SK-N-SH treated with all-trans-retinoic acid at 6 μM for 48 hours (cell line): ENCODE measurements around the gene MARF1.
"Not testable (repeated sequence)": the region's sequence is repeated elsewhere in the genome, so short reads cannot be mapped to it uniquely, and the experiment has no call there.

Experiments
- ATAC-seq: fragments of 200-7000 bp; cut with Tn5 transposase; 3 replicates; pipeline ENCODE4 v1.9.1; 2020; ENCODE audit warnings: mild to moderate bottlenecking, moderate library complexity
- ARNTL ChIP-seq: fragments of 450-650 bp; formaldehyde crosslinking; IDR thresholded peaks from 2 replicates; pipeline ENCODE4 v1.5.0; 2020; ENCODE audit warnings: low read depth, mild to moderate bottlenecking, moderate library complexity, borderline replicate concordance
- BACH2 ChIP-seq: fragments of 250-450 bp; sonication (Bioruptor Pico); IDR thresholded peaks from 2 replicates; pipeline ENCODE4 v1.9.0; 2021; ENCODE audit warnings: mild to moderate bottlenecking, borderline replicate concordance
- CSDC2 ChIP-seq: fragments of 250-450 bp; sonication (Bioruptor Pico); IDR thresholded peaks from 2 replicates; pipeline ENCODE4 v1.5.0; 2020; ENCODE audit warnings: mild to moderate bottlenecking, moderate library complexity
- ESRRG ChIP-seq: fragments of 250-450 bp; sonication (Bioruptor Pico); IDR thresholded peaks from 2 replicates; pipeline ENCODE4 v1.6.1; 2021; ENCODE audit warnings: mild to moderate bottlenecking
- GLIS3 ChIP-seq: fragments of 250-450 bp; sonication (Bioruptor Pico); IDR thresholded peaks from 2 replicates; pipeline ENCODE4 v1.5.0; 2020; ENCODE audit warnings: mild to moderate bottlenecking, moderate library complexity
- ISL1 ChIP-seq: fragments of 250-450 bp; sonication (Bioruptor Pico); IDR thresholded peaks from 2 replicates; pipeline ENCODE4 v2.1.2; 2022; ENCODE audit warnings: mild to moderate bottlenecking, moderate library complexity
- OSR1 ChIP-seq: fragments of 250-450 bp; sonication (Bioruptor Pico); IDR thresholded peaks from 2 replicates; pipeline ENCODE4 v1.8.0; 2022; ENCODE audit warnings: moderate library complexity, mild to moderate bottlenecking, inconsistent platforms
- RARB ChIP-seq: fragments of 250-450 bp; sonication (Bioruptor Pico); IDR thresholded peaks from 2 replicates; pipeline ENCODE4 v1.8.0; 2021; ENCODE audit warnings: mild to moderate bottlenecking, moderate library complexity
- SNAI2 ChIP-seq: fragments of 250-450 bp; sonication (Bioruptor Pico); IDR thresholded peaks from 2 replicates; pipeline ENCODE4 v1.5.0; 2020; ENCODE audit warnings: mild to moderate bottlenecking, moderate library complexity
- TCF4 ChIP-seq: fragments of 250-450 bp; sonication (Bioruptor Pico); IDR thresholded peaks from 2 replicates; pipeline ENCODE4 v1.8.0; 2021; ENCODE audit warnings: mild to moderate bottlenecking, moderate library complexity, borderline replicate concordance
- TOX ChIP-seq: fragments of 250-450 bp; sonication (Bioruptor Pico); IDR thresholded peaks from 2 replicates; pipeline ENCODE4 v1.8.0; 2021; ENCODE audit warnings: mild to moderate bottlenecking, moderate library complexity, borderline replicate concordance
- ZC3H10 ChIP-seq: fragments of 250-450 bp; sonication (Bioruptor Pico); IDR thresholded peaks from 2 replicates; pipeline ENCODE4 v1.5.1; 2021; ENCODE audit warnings: mild to moderate bottlenecking, moderate library complexity
- ZFP3 ChIP-seq: fragments of 250-450 bp; sonication (Bioruptor Pico); IDR thresholded peaks from 2 replicates; pipeline ENCODE4 v1.5.0; 2020; ENCODE audit warnings: mild to moderate bottlenecking, moderate library complexity
- ZFP30 ChIP-seq: fragments of 450-650 bp; formaldehyde crosslinking; IDR thresholded peaks from 2 replicates; pipeline ENCODE4 v1.5.0; 2022; ENCODE audit warnings: mild to moderate bottlenecking, moderate library complexity
- ZNF565 ChIP-seq: fragments of 450-650 bp; formaldehyde crosslinking; conservative IDR thresholded peaks from 2 replicates; pipeline ENCODE4 v1.5.0; 2020; ENCODE audit warnings: low read depth, mild to moderate bottlenecking, moderate library complexity
- ZNF70 ChIP-seq: fragments of 450-650 bp; formaldehyde crosslinking; IDR thresholded peaks from 2 replicates; pipeline ENCODE4 v1.5.0; 2020; ENCODE audit warnings: mild to moderate bottlenecking, moderate library complexity
- ZNF8 ChIP-seq: fragments of 450-650 bp; formaldehyde crosslinking; IDR thresholded peaks from 2 replicates; pipeline ENCODE4 v1.5.0; 2020; ENCODE audit warnings: mild to moderate bottlenecking, moderate library complexity
- TF ChIP-seq, protein P1 (sequence below): fragments of 250-450 bp; sonication (Bioruptor Pico); IDR thresholded peaks from 2 replicates; pipeline ENCODE4 v1.5.1; 2021; ENCODE audit warnings: mild to moderate bottlenecking, moderate library complexity
- TF ChIP-seq, protein P2 (sequence below): fragments of 250-450 bp; sonication (Bioruptor Pico); IDR thresholded peaks from 2 replicates; pipeline ENCODE4 v1.8.0; 2021; ENCODE audit warnings: low read depth, mild to moderate bottlenecking, moderate library complexity, borderline replicate concordance
- TF ChIP-seq, protein P3 (sequence below): fragments of 250-450 bp; sonication (Bioruptor Pico); IDR thresholded peaks from 2 replicates; pipeline ENCODE4 v1.5.1; 2020; ENCODE audit warnings: low read depth, mild to moderate bottlenecking, moderate library complexity
- TF ChIP-seq, protein P4 (sequence below): fragments of 250-450 bp; sonication (Bioruptor Pico); IDR thresholded peaks from 2 replicates; pipeline ENCODE4 v1.8.0; 2020; ENCODE audit warnings: mild to moderate bottlenecking, moderate library complexity, borderline replicate concordance
- TF ChIP-seq, protein P5 (sequence below): fragments of 250-450 bp; sonication (Bioruptor Pico); IDR thresholded peaks from 2 replicates; pipeline ENCODE4 v1.5.0; 2020; ENCODE audit warnings: mild to moderate bottlenecking, moderate library complexity

Gene MARF1

DNA sequence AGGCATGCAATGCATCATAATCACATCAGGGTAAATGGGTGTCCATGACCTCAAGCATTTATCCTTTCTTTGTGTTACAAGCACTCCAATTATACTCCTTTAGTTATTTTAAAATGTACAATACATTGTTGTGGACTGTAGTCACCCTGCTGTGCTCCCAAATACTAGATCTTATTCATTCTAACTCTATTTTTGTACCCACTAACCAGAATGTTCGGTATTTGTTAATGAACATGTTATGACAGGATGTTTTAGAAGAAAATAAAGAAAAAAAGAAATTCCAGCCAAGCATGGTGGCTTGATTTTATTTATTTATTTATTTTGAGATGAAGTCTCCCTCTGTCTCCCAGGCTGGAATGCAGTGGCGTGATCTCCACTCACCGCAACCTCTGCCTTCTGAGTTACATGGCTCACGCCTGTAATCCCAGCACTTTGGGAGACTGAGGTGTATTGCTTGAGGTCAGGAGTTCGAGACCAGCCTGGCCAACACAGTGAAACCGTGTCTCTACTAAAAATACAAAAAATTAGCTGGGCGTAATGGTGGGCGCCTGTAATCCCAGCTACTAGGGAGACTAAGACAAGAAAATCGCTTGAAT is 5.3 kb upstream of the MARF1 start:
- ATAC-seq, result no peak
- TF ChIP-seq TOX (CRISPR knock-in tag) (no peak), OSR1 (no peak), ZFP3 (no peak), ZNF8 (CRISPR knock-in tag) (no peak), ARNTL (no peak), ZC3H10 (no peak), SNAI2 (CRISPR knock-in tag) (no peak), ZNF565 (CRISPR knock-in tag) (no peak), CSDC2 (CRISPR knock-in tag) (no peak), ZFP30 (CRISPR knock-in tag) (no peak), ISL1 (no peak), ZNF70 (CRISPR knock-in tag) (no peak), GLIS3 (CRISPR knock-in tag) (no peak), RARB (CRISPR knock-in tag) (no peak)
- TF ChIP-seq, protein P1, sequence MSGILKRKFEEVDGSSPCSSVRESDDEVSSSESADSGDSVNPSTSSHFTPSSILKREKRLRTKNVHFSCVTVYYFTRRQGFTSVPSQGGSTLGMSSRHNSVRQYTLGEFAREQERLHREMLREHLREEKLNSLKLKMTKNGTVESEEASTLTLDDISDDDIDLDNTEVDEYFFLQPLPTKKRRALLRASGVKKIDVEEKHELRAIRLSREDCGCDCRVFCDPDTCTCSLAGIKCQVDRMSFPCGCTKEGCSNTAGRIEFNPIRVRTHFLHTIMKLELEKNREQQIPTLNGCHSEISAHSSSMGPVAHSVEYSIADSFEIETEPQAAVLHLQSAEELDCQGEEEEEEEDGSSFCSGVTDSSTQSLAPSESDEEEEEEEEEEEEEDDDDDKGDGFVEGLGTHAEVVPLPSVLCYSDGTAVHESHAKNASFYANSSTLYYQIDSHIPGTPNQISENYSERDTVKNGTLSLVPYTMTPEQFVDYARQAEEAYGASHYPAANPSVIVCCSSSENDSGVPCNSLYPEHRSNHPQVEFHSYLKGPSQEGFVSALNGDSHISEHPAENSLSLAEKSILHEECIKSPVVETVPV (CRISPR knock-in tag), result no peak
- TF ChIP-seq, protein P2, sequence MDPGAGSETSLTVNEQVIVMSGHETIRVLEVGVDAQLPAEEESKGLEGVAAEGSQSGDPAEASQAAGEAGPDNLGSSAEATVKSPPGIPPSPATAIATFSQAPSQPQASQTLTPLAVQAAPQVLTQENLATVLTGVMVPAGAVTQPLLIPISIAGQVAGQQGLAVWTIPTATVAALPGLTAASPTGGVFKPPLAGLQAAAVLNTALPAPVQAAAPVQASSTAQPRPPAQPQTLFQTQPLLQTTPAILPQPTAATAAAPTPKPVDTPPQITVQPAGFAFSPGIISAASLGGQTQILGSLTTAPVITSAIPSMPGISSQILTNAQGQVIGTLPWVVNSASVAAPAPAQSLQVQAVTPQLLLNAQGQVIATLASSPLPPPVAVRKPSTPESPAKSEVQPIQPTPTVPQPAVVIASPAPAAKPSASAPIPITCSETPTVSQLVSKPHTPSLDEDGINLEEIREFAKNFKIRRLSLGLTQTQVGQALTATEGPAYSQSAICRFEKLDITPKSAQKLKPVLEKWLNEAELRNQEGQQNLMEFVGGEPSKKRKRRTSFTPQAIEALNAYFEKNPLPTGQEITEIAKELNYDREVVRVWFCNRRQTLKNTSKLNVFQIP (CRISPR knock-in tag), result no peak
- TF ChIP-seq, protein P3, sequence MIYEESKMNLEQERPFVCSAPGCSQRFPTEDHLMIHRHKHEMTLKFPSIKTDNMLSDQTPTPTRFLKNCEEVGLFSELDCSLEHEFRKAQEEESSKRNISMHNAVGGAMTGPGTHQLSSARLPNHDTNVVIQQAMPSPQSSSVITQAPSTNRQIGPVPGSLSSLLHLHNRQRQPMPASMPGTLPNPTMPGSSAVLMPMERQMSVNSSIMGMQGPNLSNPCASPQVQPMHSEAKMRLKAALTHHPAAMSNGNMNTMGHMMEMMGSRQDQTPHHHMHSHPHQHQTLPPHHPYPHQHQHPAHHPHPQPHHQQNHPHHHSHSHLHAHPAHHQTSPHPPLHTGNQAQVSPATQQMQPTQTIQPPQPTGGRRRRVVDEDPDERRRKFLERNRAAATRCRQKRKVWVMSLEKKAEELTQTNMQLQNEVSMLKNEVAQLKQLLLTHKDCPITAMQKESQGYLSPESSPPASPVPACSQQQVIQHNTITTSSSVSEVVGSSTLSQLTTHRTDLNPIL (CRISPR knock-in tag), result no peak
- TF ChIP-seq, protein P4, sequence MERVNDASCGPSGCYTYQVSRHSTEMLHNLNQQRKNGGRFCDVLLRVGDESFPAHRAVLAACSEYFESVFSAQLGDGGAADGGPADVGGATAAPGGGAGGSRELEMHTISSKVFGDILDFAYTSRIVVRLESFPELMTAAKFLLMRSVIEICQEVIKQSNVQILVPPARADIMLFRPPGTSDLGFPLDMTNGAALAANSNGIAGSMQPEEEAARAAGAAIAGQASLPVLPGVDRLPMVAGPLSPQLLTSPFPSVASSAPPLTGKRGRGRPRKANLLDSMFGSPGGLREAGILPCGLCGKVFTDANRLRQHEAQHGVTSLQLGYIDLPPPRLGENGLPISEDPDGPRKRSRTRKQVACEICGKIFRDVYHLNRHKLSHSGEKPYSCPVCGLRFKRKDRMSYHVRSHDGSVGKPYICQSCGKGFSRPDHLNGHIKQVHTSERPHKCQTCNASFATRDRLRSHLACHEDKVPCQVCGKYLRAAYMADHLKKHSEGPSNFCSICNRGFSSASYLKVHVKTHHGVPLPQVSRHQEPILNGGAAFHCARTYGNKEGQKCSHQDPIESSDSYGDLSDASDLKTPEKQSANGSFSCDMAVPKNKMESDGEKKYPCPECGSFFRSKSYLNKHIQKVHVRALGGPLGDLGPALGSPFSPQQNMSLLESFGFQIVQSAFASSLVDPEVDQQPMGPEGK (CRISPR knock-in tag), result no peak

DNA sequence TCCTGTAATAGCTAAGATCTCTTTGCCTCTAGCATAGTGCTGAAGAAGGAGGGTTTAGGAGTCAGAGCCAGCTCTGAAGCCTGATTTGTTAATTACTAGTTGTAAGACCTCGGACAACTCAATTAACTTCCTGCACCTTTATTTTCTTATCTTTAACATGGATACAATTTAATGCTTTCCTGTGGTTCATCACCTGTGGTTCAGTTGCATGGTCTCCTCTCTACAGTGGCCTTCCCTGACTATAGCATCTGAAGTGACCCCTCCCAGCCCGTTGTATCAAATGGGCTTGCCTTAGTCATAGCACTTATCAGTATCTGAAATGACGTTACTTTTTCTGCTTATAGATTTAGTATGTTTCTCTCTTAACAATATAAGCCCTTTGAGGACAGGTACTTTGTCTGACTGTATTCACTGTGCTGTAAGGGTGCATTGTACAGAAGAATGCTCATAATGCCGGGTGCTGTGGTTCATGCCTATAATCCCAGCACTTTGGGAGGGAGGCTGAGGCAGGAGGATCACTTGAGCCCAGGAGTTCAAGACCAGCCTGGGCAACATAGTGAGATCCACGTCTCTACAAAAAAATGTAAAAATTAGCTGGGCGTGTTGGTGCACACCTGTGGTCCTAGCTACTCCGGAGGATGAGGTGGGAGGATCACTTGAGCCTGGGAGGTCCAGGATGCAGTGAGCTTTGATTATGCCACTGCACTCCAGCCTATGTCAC is 4.5 kb upstream of the MARF1 start:
- TF ChIP-seq, protein P3 (CRISPR knock-in tag), result no peak
- TF ChIP-seq ESRRG (CRISPR knock-in tag) (no peak), TCF4 (no peak), ZC3H10 (no peak), ZNF70 (CRISPR knock-in tag) (no peak), ZFP30 (CRISPR knock-in tag) (no peak), ZFP3 (no peak), ARNTL (no peak), TOX (CRISPR knock-in tag) (no peak), SNAI2 (CRISPR knock-in tag) (no peak), ISL1 (no peak), OSR1 (no peak), BACH2 (CRISPR knock-in tag) (no peak), ZNF8 (CRISPR knock-in tag) (no peak), CSDC2 (CRISPR knock-in tag) (no peak), GLIS3 (CRISPR knock-in tag) (no peak), RARB (CRISPR knock-in tag) (no peak)
- TF ChIP-seq, protein P1 (CRISPR knock-in tag), result no peak
- TF ChIP-seq, protein P4 (CRISPR knock-in tag), result no peak
- TF ChIP-seq, protein P5, sequence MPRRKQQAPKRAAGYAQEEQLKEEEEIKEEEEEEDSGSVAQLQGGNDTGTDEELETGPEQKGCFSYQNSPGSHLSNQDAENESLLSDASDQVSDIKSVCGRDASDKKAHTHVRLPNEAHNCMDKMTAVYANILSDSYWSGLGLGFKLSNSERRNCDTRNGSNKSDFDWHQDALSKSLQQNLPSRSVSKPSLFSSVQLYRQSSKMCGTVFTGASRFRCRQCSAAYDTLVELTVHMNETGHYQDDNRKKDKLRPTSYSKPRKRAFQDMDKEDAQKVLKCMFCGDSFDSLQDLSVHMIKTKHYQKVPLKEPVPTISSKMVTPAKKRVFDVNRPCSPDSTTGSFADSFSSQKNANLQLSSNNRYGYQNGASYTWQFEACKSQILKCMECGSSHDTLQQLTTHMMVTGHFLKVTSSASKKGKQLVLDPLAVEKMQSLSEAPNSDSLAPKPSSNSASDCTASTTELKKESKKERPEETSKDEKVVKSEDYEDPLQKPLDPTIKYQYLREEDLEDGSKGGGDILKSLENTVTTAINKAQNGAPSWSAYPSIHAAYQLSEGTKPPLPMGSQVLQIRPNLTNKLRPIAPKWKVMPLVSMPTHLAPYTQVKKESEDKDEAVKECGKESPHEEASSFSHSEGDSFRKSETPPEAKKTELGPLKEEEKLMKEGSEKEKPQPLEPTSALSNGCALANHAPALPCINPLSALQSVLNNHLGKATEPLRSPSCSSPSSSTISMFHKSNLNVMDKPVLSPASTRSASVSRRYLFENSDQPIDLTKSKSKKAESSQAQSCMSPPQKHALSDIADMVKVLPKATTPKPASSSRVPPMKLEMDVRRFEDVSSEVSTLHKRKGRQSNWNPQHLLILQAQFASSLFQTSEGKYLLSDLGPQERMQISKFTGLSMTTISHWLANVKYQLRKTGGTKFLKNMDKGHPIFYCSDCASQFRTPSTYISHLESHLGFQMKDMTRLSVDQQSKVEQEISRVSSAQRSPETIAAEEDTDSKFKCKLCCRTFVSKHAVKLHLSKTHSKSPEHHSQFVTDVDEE (CRISPR knock-in tag), result no peak
- ATAC-seq, result no peak

DNA sequence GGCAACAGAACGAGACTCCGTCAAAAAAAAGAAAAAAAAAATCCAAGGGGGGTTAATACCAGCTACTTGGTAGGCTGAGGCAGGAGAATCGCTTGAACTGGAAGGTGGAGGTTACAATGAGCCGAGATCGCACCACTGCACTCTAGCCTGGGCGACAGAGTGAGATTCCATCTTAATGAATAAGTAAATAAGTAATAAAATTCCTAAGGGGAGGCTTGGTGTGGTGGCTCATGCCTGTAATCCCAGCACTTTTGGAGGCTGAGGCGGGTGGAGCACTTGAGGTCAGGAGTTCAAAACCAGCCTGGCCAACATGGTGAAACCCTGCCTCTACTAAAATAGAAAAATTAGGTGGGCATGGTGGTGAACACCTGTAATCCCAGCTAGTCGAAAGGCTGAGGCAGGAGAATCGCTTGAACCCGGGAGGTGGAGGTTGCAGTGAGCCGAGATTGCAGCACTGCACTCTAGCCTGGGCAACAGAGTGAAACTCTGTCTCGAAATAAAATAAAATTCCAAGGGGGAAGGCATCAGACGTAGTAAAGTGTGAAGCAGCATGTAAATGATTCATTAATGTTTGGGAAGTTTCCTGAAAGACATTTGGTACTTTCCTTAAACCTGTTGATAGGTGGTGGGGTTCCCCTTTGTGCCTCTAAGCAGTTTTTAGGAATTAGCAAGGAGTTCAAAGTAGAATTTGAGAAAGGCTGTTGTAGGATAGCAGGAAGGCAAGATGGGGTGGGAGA is 3.8 kb upstream of the MARF1 start:
- not testable (repeated sequence) for ATAC-seq
